GM10248 (cell line): ENCODE results near the gene ZNRF1.

Experiments used
- CTCF ChIA-PET: fragments of 300-600 bp; sonication (Branson Sonifier 250); formaldehyde crosslinking; extraction: SDS; loops from one replicate; lab custom pipeline; 2021; ENCODE audit warnings: antibody characterized with exemption; lab: Yijun Ruan, JAX
- POLR2A ChIA-PET: fragments of 350-650 bp; sonication (Branson Sonifier 250); formaldehyde crosslinking; extraction: SDS; loops from one replicate; lab custom pipeline; 2020; ENCODE audit warnings: antibody characterized with exemption; lab: Yijun Ruan, JAX
- DNase-seq: peaks from one replicate; pipeline ENCODE4 v3.0.0; 2012; ENCODE audit errors: extremely low spot score
- CTCF ChIP-seq: IDR thresholded peaks from 2 replicates; pipeline ENCODE4 v1.5.1; 2012; ENCODE audit warnings: mild to moderate bottlenecking, low read depth; ENCODE audit errors: extremely low read depth, missing control alignments, control extremely low read depth

The ZNRF1 gene

GRCh38 chr16:75100603-75100990 is 101.8 kb downstream of the ZNRF1 start:
- no peak for DNase-seq
- POLR2A ChIA-PET = no interaction called here
- no peak for TF ChIP-seq CTCF
- CTCF ChIA-PET = interaction anchor here (1.0 to 3.6 kb wide), 4 partner anchors 9 to 102 kb away, joined by 3 to 22 read pairs (median 4); partner anchors contain the start of gene ZNRF1

GRCh38 chr16:75101635-75102034 is 102.8 kb downstream of the ZNRF1 start:
- no peak for TF ChIP-seq CTCF
- CTCF ChIA-PET = interaction anchor here (1.0 to 3.6 kb wide), 3 partner anchors 8 to 15 kb away, joined by 3 to 22 read pairs (median 5); no protein-coding TSS in a partner anchor
- POLR2A ChIA-PET = no interaction called here
- no peak for DNase-seq

- DNase-seq = no peak
- POLR2A ChIA-PET = no interaction called here
- CTCF ChIA-PET = interaction anchor here (3.6 kb wide), 1 partner anchor 9 kb away, joined by 22 read pairs; no protein-coding TSS in a partner anchor
- no peak for TF ChIP-seq CTCF
These were observed 103.8 kb downstream of the ZNRF1 start for GRCh38 chr16:75102595-75102994.

GRCh38 chr16:75103994-75104393 is 105.2 kb downstream of the ZNRF1 start:
- ChIA-PET POLR2A (no interaction called here), CTCF (no interaction called here)
- DNase-seq = no peak
- TF ChIP-seq CTCF = no peak

- TF ChIP-seq CTCF = no peak
- DNase-seq = peak; percentile 3
- ChIA-PET CTCF (interaction anchor here (1.9 kb wide), 1 partner anchor 106 kb away, joined by 9 read pairs; the partner anchor contains the start of gene ZNRF1), POLR2A (no interaction called here)
These were observed 106.0 kb downstream of the ZNRF1 start for GRCh38 chr16:75104836-75105235.

- POLR2A ChIA-PET = no interaction called here
- CTCF ChIA-PET = interaction anchor here (0.8 to 1.9 kb wide), 2 partner anchors 107 to 242 kb away, joined by 3 to 9 read pairs; partner anchors contain the start of gene ZNRF1
- no peak for TF ChIP-seq CTCF
- DNase-seq = peak; percentile 27
These were observed 106.7 kb downstream of the ZNRF1 start for GRCh38 chr16:75105306-75106061.
